Measurements from ENCODE around the gene RNU2-1.
"Not testable (repeated sequence)": the region's sequence is repeated elsewhere in the genome, so short reads cannot be mapped to it uniquely, and the experiment has no call there.

The RNU2-1 gene

GRCh38 chr17:43215341-43215740, 18.4 kb downstream of the RNU2-1 start:
- DNase-seq = no peak

- DNase-seq = no peak
Measured at GRCh38 chr17:43213545-43213944, 20.2 kb downstream of the RNU2-1 start.

- DNase-seq = no peak
Measured at GRCh38 chr17:43212641-43213490, 20.9 kb downstream of the RNU2-1 start.

GRCh38 chr17:43211480-43212402, 22.0 kb downstream of the RNU2-1 start, which contains the start of gene TMEM106A:
TSS of gene TMEM106A (plus strand) at chr17:43211875. CDS start at chr17:43213042, 1,167 bp downstream.
- no peak for DNase-seq

GRCh38 chr17:43211123-43211479, 22.7 kb downstream of the RNU2-1 start:
- no peak for DNase-seq

- DNase-seq = no peak
Measured at GRCh38 chr17:43210576-43210975, 23.2 kb downstream of the RNU2-1 start.

- DNase-seq = not testable (repeated sequence)
Measured at GRCh38 chr17:43203013-43203412, 30.8 kb downstream of the RNU2-1 start.

GRCh38 chr17:43200127-43200526, 33.6 kb downstream of the RNU2-1 start:
- no peak for DNase-seq

- no peak for DNase-seq
Measured at GRCh38 chr17:43199633-43200032, 34.1 kb downstream of the RNU2-1 start.

GRCh38 chr17:43193251-43193650, 40.5 kb downstream of the RNU2-1 start:
- no peak for DNase-seq

- DNase-seq = not testable (repeated sequence)
Measured at GRCh38 chr17:43186656-43187055, 47.1 kb downstream of the RNU2-1 start.

- no peak for DNase-seq
Measured at GRCh38 chr17:43183921-43184320, 49.9 kb downstream of the RNU2-1 start.

Measured in SHP77 treated with DMSO at 0.1 percent for 48 hours (cell line).